G401.6 (cell line): ENCODE results near the gene BRMS1L.
"Not testable (repeated sequence)": the region's sequence is repeated elsewhere in the genome, so short reads cannot be mapped to it uniquely, and the experiment has no call there.

ENCODE experiments used
- FAIRE-seq: peaks from 2 replicates; lab custom pipeline; 2012; peaks lifted over from hg19 to GRCh38; lab: Jason Lieb, UNC

Gene BRMS1L

DNA sequence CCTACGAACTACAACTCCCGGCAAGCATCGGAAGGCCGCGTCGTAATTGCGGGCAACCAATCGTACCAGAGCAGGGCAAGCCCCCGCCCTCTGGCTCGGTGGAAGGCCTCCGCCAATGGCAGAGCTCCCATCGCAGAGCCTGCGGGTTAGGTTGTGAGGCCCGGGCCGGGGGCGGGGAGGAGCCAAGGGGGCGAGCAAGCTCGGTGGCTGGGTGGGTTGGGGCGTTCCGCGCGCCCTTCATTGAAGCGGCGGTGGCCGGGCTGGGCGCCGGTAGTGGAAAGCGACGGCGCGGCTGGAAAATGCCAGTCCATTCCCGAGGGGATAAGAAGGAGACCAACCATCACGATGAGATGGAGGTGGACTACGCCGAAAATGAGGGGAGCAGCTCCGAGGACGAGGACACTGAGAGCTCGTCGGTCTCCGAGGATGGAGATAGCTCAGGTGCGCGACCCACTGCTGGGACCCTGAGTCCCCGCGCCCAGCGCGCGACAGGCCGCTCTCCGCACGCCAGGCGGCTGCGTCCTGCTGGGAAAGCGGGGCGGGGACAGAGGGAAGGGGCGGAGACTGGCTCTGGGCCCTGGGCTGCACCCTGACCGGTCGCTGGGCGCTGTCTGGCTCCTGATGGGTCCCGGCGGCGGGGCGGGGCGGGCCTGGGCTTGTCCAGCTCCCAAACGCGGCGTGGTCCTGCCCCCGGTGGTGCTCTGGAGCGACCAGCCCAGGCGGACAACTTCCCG is at the start of gene BRMS1L:
TSS of gene BRMS1L (plus strand) at position 121 of the 734 bp plus-strand sequence. CDS start at position 300, 179 bp downstream.
- FAIRE-seq = peak; percentile 98

- peak; percentile 75 for FAIRE-seq
Measured at GRCh38 chr14:35776823-35777222, 49.3 kb upstream of the BRMS1L start.

DNA sequence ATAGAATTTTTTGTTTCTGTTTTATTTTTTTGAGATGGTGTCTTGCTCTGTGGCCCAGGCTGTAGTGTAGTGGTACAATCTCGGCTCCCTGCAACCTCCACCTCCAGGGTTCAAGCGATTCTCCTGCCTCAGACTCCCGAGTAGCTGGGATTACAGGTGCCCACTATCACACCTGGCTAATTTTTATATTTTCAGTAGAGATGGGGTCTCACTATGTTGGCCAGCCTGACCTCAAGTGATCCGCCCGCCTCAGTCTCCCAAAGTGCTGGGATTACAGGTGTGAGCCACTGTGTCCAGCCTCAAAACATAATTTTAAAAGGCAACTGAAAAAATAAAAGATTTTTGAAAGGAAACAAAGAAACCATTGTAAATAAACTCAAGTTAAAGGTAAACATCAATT is 48.6 kb upstream of the BRMS1L start:
- not testable (repeated sequence) for FAIRE-seq

GRCh38 chr14:35779368-35779767 is 46.8 kb upstream of the BRMS1L start:
- FAIRE-seq = peak; percentile 17

DNA sequence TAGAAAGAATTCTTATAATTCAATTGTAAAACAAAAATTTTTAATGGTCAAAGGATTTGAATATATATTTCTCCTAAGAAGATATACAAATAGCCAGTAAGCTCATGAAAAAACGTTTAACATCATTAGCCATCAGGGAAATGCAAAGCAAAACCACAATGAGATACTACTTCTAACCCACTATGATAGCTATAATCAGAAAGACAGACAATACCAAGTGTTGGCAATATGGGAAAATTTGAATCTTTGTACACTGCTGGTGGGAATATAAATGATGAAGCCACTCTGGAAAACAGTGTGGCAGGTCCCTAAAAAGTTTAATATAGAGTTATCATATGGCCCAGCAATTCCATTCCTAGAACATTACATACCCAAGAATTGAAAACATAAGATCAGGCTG is 42.4 kb upstream of the BRMS1L start:
- FAIRE-seq = no peak

DNA sequence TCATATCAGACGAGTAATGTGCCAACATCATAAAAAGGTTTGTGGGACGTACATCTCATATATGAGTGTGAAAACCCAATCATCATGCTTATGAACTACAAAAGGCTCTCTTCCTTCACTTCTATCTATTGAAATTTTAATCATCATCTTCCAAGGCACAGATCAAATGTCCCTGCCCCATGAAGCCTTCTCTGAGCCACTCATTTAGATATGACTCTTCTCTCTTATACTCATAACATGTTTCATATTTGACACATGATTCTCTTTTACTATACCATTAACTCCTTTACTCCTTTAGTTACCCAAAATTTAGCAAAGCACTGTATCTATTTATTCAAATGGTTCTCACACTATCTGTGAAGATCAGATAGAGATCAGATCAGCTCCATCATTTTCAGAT is 39.3 kb upstream of the BRMS1L start:
- no peak for FAIRE-seq

- no peak for FAIRE-seq
Measured at GRCh38 chr14:35789651-35790050, 36.5 kb upstream of the BRMS1L start.

GRCh38 chr14:35797796-35798195 is 28.3 kb upstream of the BRMS1L start:
- FAIRE-seq = no peak

GRCh38 chr14:35806006-35806907 is 19.9 kb upstream of the BRMS1L start:
- no peak for FAIRE-seq

- FAIRE-seq = no peak
Measured at GRCh38 chr14:35807131-35807961, 18.8 kb upstream of the BRMS1L start.

DNA sequence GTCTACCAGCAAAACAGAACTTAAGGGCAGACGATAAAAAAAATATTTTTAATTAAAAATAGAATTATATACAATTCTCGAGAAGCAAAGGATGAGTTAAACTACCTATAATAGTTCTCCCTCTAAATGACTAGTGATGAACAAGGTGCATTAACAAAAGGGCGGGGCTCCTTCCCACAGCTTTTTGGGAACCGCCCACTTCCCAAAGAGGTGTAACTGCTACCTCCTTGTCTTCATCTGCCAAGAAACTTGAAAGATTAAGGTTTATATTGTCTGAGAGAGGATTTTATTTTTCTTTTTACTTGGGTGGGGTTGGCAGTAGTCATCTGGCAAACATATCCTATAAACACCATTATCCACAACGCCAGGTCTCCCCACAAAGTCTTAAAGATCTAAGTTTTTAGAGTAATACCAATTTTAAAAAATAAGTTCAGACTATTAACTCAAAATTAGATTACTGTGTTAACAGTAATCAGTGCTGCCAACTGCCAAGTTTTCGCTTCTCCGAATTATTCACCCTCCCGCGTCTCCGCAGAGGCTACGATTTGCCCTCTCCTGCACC is 18.0 kb upstream of the BRMS1L start:
- peak; percentile 23 for FAIRE-seq

DNA sequence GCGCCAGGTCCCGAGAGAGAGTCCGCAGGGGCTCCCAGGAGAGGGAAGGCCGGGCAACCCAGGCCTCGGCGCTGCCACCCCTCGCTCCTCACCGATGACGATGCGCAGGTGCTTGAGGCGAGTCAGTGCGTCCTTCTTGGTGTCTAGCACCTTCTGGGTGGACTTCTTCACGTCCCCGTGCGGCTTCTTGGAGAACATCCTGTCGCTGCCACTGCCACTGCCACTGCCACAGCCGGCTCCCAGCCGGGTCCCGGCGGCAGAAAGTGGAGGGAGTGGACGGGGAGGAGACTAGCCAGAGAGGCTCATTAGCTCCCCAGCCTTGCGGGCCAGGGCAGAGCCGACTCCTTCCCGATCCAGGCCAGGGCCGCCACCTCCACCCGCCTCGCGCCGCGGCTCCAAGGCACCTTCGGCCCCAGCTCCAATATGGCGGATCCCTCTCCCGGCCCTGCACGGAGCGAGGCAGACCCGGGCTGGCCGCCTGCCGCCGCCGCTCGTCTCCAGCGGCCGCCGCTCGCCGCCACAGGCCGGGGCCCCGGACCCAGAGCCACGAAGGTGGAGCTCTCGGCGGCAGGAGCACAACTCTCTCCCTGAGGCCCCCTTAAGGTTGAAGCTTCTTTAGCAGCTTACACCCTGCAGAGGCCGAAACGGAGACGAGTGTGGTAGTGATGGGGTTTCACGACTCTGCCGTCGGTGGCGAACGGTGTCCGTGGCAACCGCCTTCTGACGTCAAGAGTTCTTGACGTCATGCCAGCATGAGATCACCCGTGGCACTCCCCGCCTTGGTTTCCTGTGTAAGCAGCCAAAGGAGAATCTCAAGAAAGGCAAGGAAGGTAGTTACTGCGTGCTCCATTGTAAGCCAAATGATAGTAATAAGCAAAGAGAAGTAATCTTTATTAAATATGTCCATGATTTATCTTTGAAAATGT is 17.2 kb upstream of the BRMS1L start, which contains the start of gene RALGAPA1:
TSS of gene RALGAPA1 (minus strand) at position 658 of the 926 bp plus-strand sequence. CDS start at position 198, 460 bp downstream.
- FAIRE-seq = peak; percentile 87

GRCh38 chr14:35809597-35809996 is 16.5 kb upstream of the BRMS1L start:
- no peak for FAIRE-seq

- FAIRE-seq = no peak
Measured at GRCh38 chr14:35810963-35811362, 15.2 kb upstream of the BRMS1L start.

DNA sequence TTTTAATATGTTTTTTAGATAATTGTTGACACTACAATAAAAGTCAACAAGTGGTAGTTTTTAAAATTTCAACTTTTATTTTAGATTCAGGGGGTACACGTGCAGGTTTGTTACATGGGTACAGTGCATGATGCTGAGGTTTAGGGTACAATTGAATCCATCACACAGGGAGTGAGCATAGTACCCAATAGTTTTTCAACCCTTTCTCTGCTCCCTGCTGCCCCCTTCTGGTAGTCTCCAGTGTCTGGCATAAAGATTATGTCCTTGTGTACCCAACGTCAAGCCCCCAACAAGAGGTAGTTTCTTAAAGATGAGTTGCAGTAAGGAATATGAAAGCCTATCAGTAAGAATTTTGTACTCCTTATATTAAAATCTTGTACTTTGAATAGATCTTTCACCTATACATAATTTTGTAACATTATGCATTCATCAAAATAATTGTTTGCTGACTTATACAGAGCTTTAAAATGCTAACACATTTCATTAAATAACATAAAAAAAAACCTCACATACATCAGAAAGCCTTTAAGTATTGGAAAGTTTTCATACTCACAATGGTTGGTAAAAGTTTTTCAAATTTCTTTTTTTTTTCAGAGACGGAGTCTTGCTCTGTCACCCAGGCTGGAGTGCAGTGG is 11.7 kb upstream of the BRMS1L start:
- FAIRE-seq = peak; percentile 31

GRCh38 chr14:35818346-35819115 is 7.6 kb upstream of the BRMS1L start:
- FAIRE-seq = peak; percentile 91

- no peak for FAIRE-seq
Measured at GRCh38 chr14:35819591-35820540, 6.3 kb upstream of the BRMS1L start.
